DND-41 (cell line): Measurements from ENCODE around the gene BMPER.

Experiments used
- EZH2 ChIP-seq: IDR thresholded peaks from 3 replicates; pipeline ENCODE4 v1.6.1; 2012; ENCODE audit warnings: borderline replicate concordance, low read depth, mild to moderate bottlenecking, moderate library complexity, low read length, inconsistent platforms; ENCODE audit not compliant: severe bottlenecking
- TF ChIP-seq, protein P1 (sequence below): IDR thresholded peaks from 2 replicates; pipeline ENCODE4 v1.5.1; 2012; ENCODE audit warnings: borderline replicate concordance, low read length, moderate library complexity, mild to moderate bottlenecking; ENCODE audit not compliant: poor library complexity, severe bottlenecking; ENCODE audit errors: extremely low read depth

DNA sequence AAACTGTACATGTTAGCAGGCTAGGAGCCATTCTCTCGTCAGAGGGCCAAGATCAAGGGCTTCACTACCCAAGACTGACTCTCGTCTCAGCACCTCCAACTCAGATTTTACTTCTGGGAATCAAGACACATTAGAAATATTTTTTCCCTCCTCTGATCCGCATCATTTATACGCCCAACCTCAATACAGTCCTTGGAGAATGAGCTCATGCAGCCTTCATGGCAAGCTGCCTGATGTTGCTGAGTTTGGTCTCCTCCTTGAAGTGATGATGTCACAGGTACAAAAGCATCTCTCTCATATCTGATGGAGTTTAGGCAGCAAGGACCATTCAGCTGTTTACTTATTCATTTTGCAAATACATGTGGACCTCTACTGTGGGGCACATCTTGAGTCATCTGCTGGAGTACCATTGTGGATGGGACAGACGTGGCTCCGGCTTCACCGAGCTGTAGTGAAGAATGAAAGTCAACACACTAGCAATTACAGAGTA, 114.0 kb downstream of the BMPER start:
- TF ChIP-seq, protein P1, sequence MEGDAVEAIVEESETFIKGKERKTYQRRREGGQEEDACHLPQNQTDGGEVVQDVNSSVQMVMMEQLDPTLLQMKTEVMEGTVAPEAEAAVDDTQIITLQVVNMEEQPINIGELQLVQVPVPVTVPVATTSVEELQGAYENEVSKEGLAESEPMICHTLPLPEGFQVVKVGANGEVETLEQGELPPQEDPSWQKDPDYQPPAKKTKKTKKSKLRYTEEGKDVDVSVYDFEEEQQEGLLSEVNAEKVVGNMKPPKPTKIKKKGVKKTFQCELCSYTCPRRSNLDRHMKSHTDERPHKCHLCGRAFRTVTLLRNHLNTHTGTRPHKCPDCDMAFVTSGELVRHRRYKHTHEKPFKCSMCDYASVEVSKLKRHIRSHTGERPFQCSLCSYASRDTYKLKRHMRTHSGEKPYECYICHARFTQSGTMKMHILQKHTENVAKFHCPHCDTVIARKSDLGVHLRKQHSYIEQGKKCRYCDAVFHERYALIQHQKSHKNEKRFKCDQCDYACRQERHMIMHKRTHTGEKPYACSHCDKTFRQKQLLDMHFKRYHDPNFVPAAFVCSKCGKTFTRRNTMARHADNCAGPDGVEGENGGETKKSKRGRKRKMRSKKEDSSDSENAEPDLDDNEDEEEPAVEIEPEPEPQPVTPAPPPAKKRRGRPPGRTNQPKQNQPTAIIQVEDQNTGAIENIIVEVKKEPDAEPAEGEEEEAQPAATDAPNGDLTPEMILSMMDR, result no peak
- no peak for TF ChIP-seq EZH2
